Hematopoietic multipotent progenitor cell treated with erythropoietin and hydrocortisone succinate and interleukin-3 and kit ligand, for 4 days (in vitro differentiated cells): Measurements from ENCODE around the gene SIRT3.
"Not testable (repeated sequence)": the region's sequence is repeated elsewhere in the genome, so short reads cannot be mapped to it uniquely, and the experiment has no call there.

Experiments used
- DNase-seq: peaks from one replicate; pipeline ENCODE4 v3.0.0-alpha.2; 2015

The SIRT3 gene

GRCh38 chr11:238346-238745 lies 2.2 kb upstream of the SIRT3 start:
- not testable (repeated sequence) for DNase-seq

GRCh38 chr11:236774-237767 lies 929 bp upstream of the SIRT3 start, which contains the start of gene PSMD13:
TSS of gene PSMD13 (plus strand) at chr11:236976. CDS start at chr11:237050, 74 bp downstream.
- peak; percentile 95 for DNase-seq

- peak; percentile 59 for DNase-seq
These were observed 539 bp downstream of the SIRT3 start for GRCh38 chr11:235609-235996.

- no peak for DNase-seq
These were observed 962 bp downstream of the SIRT3 start for GRCh38 chr11:235180-235579.

- DNase-seq, result no peak
These were observed 3.2 kb downstream of the SIRT3 start for GRCh38 chr11:232783-233565.

GRCh38 chr11:230431-230830 lies 5.7 kb downstream of the SIRT3 start:
- no peak for DNase-seq

- DNase-seq, result no peak
These were observed 8.2 kb downstream of the SIRT3 start for GRCh38 chr11:227824-228379.

GRCh38 chr11:225734-226453 lies 10.2 kb downstream of the SIRT3 start:
- DNase-seq, result peak; percentile 24

- no peak for DNase-seq
These were observed 11.7 kb downstream of the SIRT3 start for GRCh38 chr11:224424-224823.

GRCh38 chr11:223884-224283 lies 12.3 kb downstream of the SIRT3 start:
- no peak for DNase-seq

- no peak for DNase-seq
These were observed 12.9 kb downstream of the SIRT3 start for GRCh38 chr11:223026-223789.

GRCh38 chr11:221998-222789 lies 13.9 kb downstream of the SIRT3 start:
- no peak for DNase-seq

- no peak for DNase-seq
These were observed 14.6 kb downstream of the SIRT3 start for GRCh38 chr11:221539-221938.

GRCh38 chr11:220641-221215 lies 15.4 kb downstream of the SIRT3 start:
- DNase-seq, result peak; percentile 92

- DNase-seq, result no peak
These were observed 17.1 kb downstream of the SIRT3 start for GRCh38 chr11:218815-219593.

GRCh38 chr11:217704-218103 lies 18.4 kb downstream of the SIRT3 start:
- no peak for DNase-seq

GRCh38 chr11:216081-216974 lies 19.8 kb downstream of the SIRT3 start:
- no peak for DNase-seq

GRCh38 chr11:215581-216037 lies 20.5 kb downstream of the SIRT3 start:
- no peak for DNase-seq

- DNase-seq, result no peak
These were observed 22.1 kb downstream of the SIRT3 start for GRCh38 chr11:214083-214482.
